ENCODE measurements around the gene ZNF536.

ZNF536 gene

GRCh38 chr19:30376826-30377425 is 4.7 kb downstream of the ZNF536 start:
- DNase-seq = no peak
- in situ Hi-C loops (cut with HindIII; ENCODE audit: low pct_ligation_motif_present, low pct_unique_long_range_greater_than_20kb, low sequenced_read_pairs) = no loop called here

- no peak for DNase-seq
- in situ Hi-C loops (cut with HindIII; ENCODE audit: low pct_ligation_motif_present, low pct_unique_long_range_greater_than_20kb, low sequenced_read_pairs) = no loop called here
Measured at GRCh38 chr19:30378701-30379100, 6.5 kb downstream of the ZNF536 start.

GRCh38 chr19:30379841-30380610 is 7.8 kb downstream of the ZNF536 start:
- in situ Hi-C loops (cut with HindIII; ENCODE audit: low pct_ligation_motif_present, low pct_unique_long_range_greater_than_20kb, low sequenced_read_pairs) = no loop called here
- no peak for DNase-seq

- in situ Hi-C loops (cut with HindIII; ENCODE audit: low pct_ligation_motif_present, low pct_unique_long_range_greater_than_20kb, low sequenced_read_pairs) = no loop called here
- no peak for DNase-seq
Measured at GRCh38 chr19:30381366-30381765, 9.2 kb downstream of the ZNF536 start.

- DNase-seq = no peak
- in situ Hi-C loops (cut with HindIII; ENCODE audit: low pct_ligation_motif_present, low pct_unique_long_range_greater_than_20kb, low sequenced_read_pairs) = no loop called here
Measured at GRCh38 chr19:30385174-30385573, 13.0 kb downstream of the ZNF536 start.

- no peak for DNase-seq
- in situ Hi-C loops (cut with HindIII; ENCODE audit: low pct_ligation_motif_present, low pct_unique_long_range_greater_than_20kb, low sequenced_read_pairs) = no loop called here
Measured at GRCh38 chr19:30385666-30386065, 13.5 kb downstream of the ZNF536 start.

- in situ Hi-C loops (cut with HindIII; ENCODE audit: low pct_ligation_motif_present, low pct_unique_long_range_greater_than_20kb, low sequenced_read_pairs) = no loop called here
- DNase-seq = no peak
Measured at GRCh38 chr19:30386551-30387143, 14.5 kb downstream of the ZNF536 start.

- in situ Hi-C loops (cut with HindIII; ENCODE audit: low pct_ligation_motif_present, low pct_unique_long_range_greater_than_20kb, low sequenced_read_pairs) = no loop called here
- no peak for DNase-seq
Measured at GRCh38 chr19:30387311-30388115, 15.3 kb downstream of the ZNF536 start.

- no peak for DNase-seq
- in situ Hi-C loops (cut with HindIII; ENCODE audit: low pct_ligation_motif_present, low pct_unique_long_range_greater_than_20kb, low sequenced_read_pairs) = no loop called here
Measured at GRCh38 chr19:30388327-30388726, 16.1 kb downstream of the ZNF536 start.

- in situ Hi-C loops (cut with HindIII; ENCODE audit: low pct_ligation_motif_present, low pct_unique_long_range_greater_than_20kb, low sequenced_read_pairs) = no loop called here
Measured at GRCh38 chr19:30388819-30389218, 16.6 kb downstream of the ZNF536 start.

GRCh38 chr19:30390356-30390988 is 18.3 kb downstream of the ZNF536 start:
- no peak for DNase-seq
- in situ Hi-C loops (cut with HindIII; ENCODE audit: low pct_ligation_motif_present, low pct_unique_long_range_greater_than_20kb, low sequenced_read_pairs) = no loop called here

More at GRCh38 chr19:30388819-30389218, 16.6 kb downstream of the ZNF536 start:
- no peak for DNase-seq

- in situ Hi-C loops (cut with HindIII; ENCODE audit: low pct_ligation_motif_present, low pct_unique_long_range_greater_than_20kb, low sequenced_read_pairs) = no loop called here
- no peak for DNase-seq
Measured at GRCh38 chr19:30391052-30391451, 18.9 kb downstream of the ZNF536 start.

- no peak for DNase-seq
- in situ Hi-C loops (cut with HindIII; ENCODE audit: low pct_ligation_motif_present, low pct_unique_long_range_greater_than_20kb, low sequenced_read_pairs) = no loop called here
Measured at GRCh38 chr19:30391554-30392551, 19.7 kb downstream of the ZNF536 start.

GRCh38 chr19:30393046-30393445 is 20.9 kb downstream of the ZNF536 start:
- DNase-seq = no peak
- in situ Hi-C loops (cut with HindIII; ENCODE audit: low pct_ligation_motif_present, low pct_unique_long_range_greater_than_20kb, low sequenced_read_pairs) = no loop called here

GRCh38 chr19:30393729-30394480 is 21.7 kb downstream of the ZNF536 start:
- no peak for DNase-seq
- in situ Hi-C loops (cut with HindIII; ENCODE audit: low pct_ligation_motif_present, low pct_unique_long_range_greater_than_20kb, low sequenced_read_pairs) = no loop called here

GRCh38 chr19:30394481-30395151 is 22.4 kb downstream of the ZNF536 start:
- in situ Hi-C loops (cut with HindIII; ENCODE audit: low pct_ligation_motif_present, low pct_unique_long_range_greater_than_20kb, low sequenced_read_pairs) = no loop called here
- no peak for DNase-seq
